Heart left ventricle (tissue), 16 donors: ENCODE measurements around the gene GRWD1. TPM values are rescaled to one million over a fixed set of nuclear protein-coding genes. Genes with fewer than 3 reads are reported as not detected.

ENCODE experiments used
- ATAC-seq, 4 donors: fragments of 200-7000 bp; cut with Tn5 transposase; one replicate each; pipeline ENCODE4 v1.9.1; 2020 to 2022; ENCODE audit warnings: moderate library complexity in 4 of 4, mild to moderate bottlenecking in 3 of 4, moderate number of reproducible peaks in 1 of 4
- DNase-seq, 5 donors: peaks; one replicate each; pipeline ENCODE4 v3.0.0-alpha.2; 2020
- H3K27ac ChIP-seq, 12 donors: fragments of 200-600 bp; sonication (generic) in 4 of 12; one replicate each; pipeline versions ENCODE4 v1.5.0 to v1.8.0; 2016 to 2022; ENCODE audit warnings: mild to moderate bottlenecking in 2 of 12
- H3K27me3 ChIP-seq, 9 donors: fragments of 200-600 bp; sonication (generic) in 2 of 9; one replicate each; pipeline versions ENCODE4 v1.5.1 to v1.8.0; 2016 to 2022; ENCODE audit warnings: mild to moderate bottlenecking in 3 of 9
- H3K36me3 ChIP-seq, 9 donors: fragments of 200-600 bp; sonication (generic) in 2 of 9; one replicate each; pipeline versions ENCODE4 v1.5.0 to v1.8.0; 2018 to 2022; ENCODE audit warnings: mild to moderate bottlenecking in 2 of 9
- H3K4me1 ChIP-seq, 12 donors: fragments of 200-600 bp; sonication (generic) in 4 of 12; one replicate each; pipeline versions ENCODE4 v1.5.0 to v1.8.0; 2016 to 2022; ENCODE audit warnings: mild to moderate bottlenecking in 3 of 12
- H3K4me3 ChIP-seq, 12 donors: fragments of 200-600 bp; sonication (generic) in 4 of 12; one replicate each; pipeline versions ENCODE4 v1.5.0 to v1.8.0; 2017 to 2022; ENCODE audit warnings: mild to moderate bottlenecking in 9 of 12, moderate library complexity in 4 of 12
- H3K9me3 ChIP-seq, 12 donors: fragments of 200-600 bp; sonication (generic) in 4 of 12; one replicate each; pipeline versions ENCODE4 v1.5.0 to v1.8.0; 2016 to 2022; ENCODE audit warnings: mild to moderate bottlenecking in 1 of 12
- CTCF ChIP-seq, 12 donors: fragments of 200-600 bp; sonication (generic) in 4 of 12; IDR thresholded peaks; one replicate each; pipeline versions ENCODE4 v1.5.0 to v1.8.0; 2018 to 2022; ENCODE audit warnings: antibody characterized with exemption in 12 of 12, mild to moderate bottlenecking in 5 of 12
- POLR2A ChIP-seq, 2 donors: fragments of 450-650 bp; IDR thresholded peaks; one replicate each; pipeline ENCODE4 v1.6.1; 2017; ENCODE audit warnings: antibody characterized with exemption in 2 of 2, mild to moderate bottlenecking in 2 of 2, moderate library complexity in 2 of 2
- WGBS, 4 donors: extraction: QIAGEN DNeasy Blood & Tissue Kit in 2 of 4; methylation state at CpG; one replicate each; pipeline versions ENCODE4 v1.1.5 to v1.1.7; 2013 to 2018; 5-methylcytosine and 5-hydroxymethylcytosine counted together
- intact Hi-C, 10 donors: fragments of 100-400 bp; cut with DNase I; formaldehyde crosslinking; loops; one replicate each; pipeline versions ENCODE4 v1.11.1 to v1.14.2; 2022
- polyA plus RNA-seq, 2 donors: library from polyadenylated mRNA; stranded (reverse); fragments of 200-250 nt; gene quantifications; one replicate each; pipeline ENCODE4 v1.2.3, GENCODE V29; 2013
- total RNA-seq, 9 donors: library from RNA; depleted of rRNA in 2 of 9; stranded (reverse); fragments of >200 nt in 2 of 9; fragmentation: NEBNext Ultra II Directional in 3 of 9; extraction: Animal tissue kit (Norgen Biotek cat#: 25700) in 3 of 9; gene quantifications; one replicate each; pipeline versions ENCODE4 v1.1.0 to v1.2.4, GENCODE V29; 2016 to 2023
- donor health status: ischemic (EF 13 %, LVEDD 7.1; RV severe dilation, severe dysfunction).
- donor health status: healthy with polysubstance abuse.
- donor health status: DM: no; HTN: yes; CAD: no.
- donor health status: DM: no; HTN: no; CAD: no.
- donor health status: ischemic (EF 25% LVEDD 6.9; RV normal size, moderate dysfunction).
- donor health status: ischemic (EF 25% LVEDD 5.7; RV mildly dilated, moderate dysfunction).
- donor health status: healthy.
- donor health status: DM: yes; HTN: yes; CAD: no.
- donor health status: ischemic (EF 35%, LVEDD 5.7; RV mildly dilated, moderate dysfunction).
- donor health status: nonischemic (EF 11% LVEDD 7.7; RV severe dilation, severe dysfunction).
- donor health status: DM: yes; HTN: yes; CAD: no.
- donor health status: PGD.
- donor health status: ischemic (EF 29% LVEDD 5.4; RV normal size, mild dysfunction).
- donor health status: nonischemic (EF 23%, LVEDD 6.1; RV moderate dilation, normal function).

The GRWD1 gene
- total and polyA plus RNA-seq, 11 donors = 5.1 to 35.4 (median 19.0) TPM

- Histone ChIP-seq H3K36me3 (no peaks in the 10 kb centered on the region), H3K27ac (peak overlapping the region in 10 of 12 donors; percentile 29 to 77 (median 65)), H3K27me3 (peaks cover 0 to 38% (median 5%) of the 10 kb centered on the region in 9 donors), H3K4me3 (peak overlapping the region; percentile 23 to 78 (median 61)), H3K9me3 (no peaks in the 10 kb centered on the region), H3K4me1 (peaks cover 0 to 43% (median 9%) of the 10 kb centered on the region in 12 donors)
- DNase-seq (no peak), ATAC-seq (peak in 1 of 4 donors; percentile 5)
- intact Hi-C loops = loop anchor here in 7 of 10 donors (2.0 to 5.0 kb wide), 6 partner anchors 25 to 172 kb away; partner anchors contain the start of genes CYTH2 (in 1 of the 7), GRIN2D (in 1 of the 7) and KDELR1 (in 1 of the 7)
- TF ChIP-seq CTCF (IDR thresholded peaks at IDR 0.05) = no peak
- TF ChIP-seq POLR2A (IDR thresholded peaks at IDR 0.05) = no peak
- 4 to 44% (median 6%) methylated on average over 4 to 70 of the region's 70 CpGs for WGBS, 4 donors
These were observed 48.1 kb downstream of the GRWD1 start for GRCh38 chr19:48493718-48494401.

DNA sequence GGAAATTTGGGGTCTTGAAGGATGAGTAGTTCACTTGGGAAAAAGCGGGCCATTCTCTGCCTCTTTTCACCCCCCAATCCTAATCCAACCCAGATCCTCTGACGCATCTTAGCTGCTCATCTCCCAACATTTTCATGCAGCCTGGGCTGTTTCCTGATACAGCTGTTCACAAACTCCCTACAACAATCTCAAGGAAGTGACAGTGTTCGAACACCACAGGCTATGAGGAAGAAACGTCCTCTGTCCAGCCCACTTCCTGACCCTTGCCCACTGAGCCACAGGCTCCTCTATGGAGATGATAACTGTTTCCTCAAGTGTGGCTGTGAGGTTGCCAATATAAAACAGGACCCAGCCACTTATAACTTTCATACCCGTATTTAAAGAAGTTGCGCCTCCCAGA lies 49.6 kb downstream of the GRWD1 start:
- ATAC-seq (no peak), DNase-seq (no peak)
- peaks cover 2 to 48% (median 17%) of the 10 kb centered on the region in 9 donors for H3K27me3 ChIP-seq
- intact Hi-C loops = no loop called here
- peaks cover 0 to 37% (median 9%) of the 10 kb centered on the region in 12 donors for H3K4me1 ChIP-seq
- WGBS, 4 donors = 58 to 67% (median 64%) methylated on average over 6 of the region's 6 CpGs
- no peaks in the 10 kb centered on the region for H3K36me3 ChIP-seq
- no peak for TF ChIP-seq CTCF (IDR thresholded peaks at IDR 0.05)
- no peak for TF ChIP-seq POLR2A (IDR thresholded peaks at IDR 0.05)
- H3K9me3 ChIP-seq = no peaks in the 10 kb centered on the region
- H3K4me3 ChIP-seq = no peak overlapping the region
- no peak overlapping the region for H3K27ac ChIP-seq

GRCh38 chr19:48496959-48497727 lies 51.4 kb downstream of the GRWD1 start:
- Histone ChIP-seq H3K4me1 (peaks cover 0 to 34% (median 10%) of the 10 kb centered on the region in 12 donors), H3K27me3 (peaks cover 13 to 51% (median 31%) of the 10 kb centered on the region in 9 donors), H3K36me3 (no peaks in the 10 kb centered on the region), H3K27ac (no peak overlapping the region), H3K4me3 (peak overlapping the region in 2 of 12 donors; percentile 23 to 29), H3K9me3 (no peaks in the 10 kb centered on the region)
- intact Hi-C loops = no loop called here
- no peak for ATAC-seq
- DNase-seq = no peak
- 70 to 83% (median 79%) methylated on average over 36 to 45 of the region's 45 CpGs for WGBS, 4 donors
- no peak for TF ChIP-seq POLR2A (IDR thresholded peaks at IDR 0.05)
- TF ChIP-seq CTCF (IDR thresholded peaks at IDR 0.05) = no peak
